K562 (cell line): Measurements from ENCODE around the gene METTL25B. TPM values are rescaled to one million over a fixed set of nuclear protein-coding genes. Genes with fewer than 3 reads are reported as not detected.

Experiments used
- CHD7 ChIP-seq: fragments of 200-600 bp; sonication (generic); IDR thresholded peaks from one replicate; pipeline ENCODE4 v1.6.1; 2012; ENCODE audit warnings: mild to moderate bottlenecking, low read depth, low read length, inconsistent platforms
- CUX1 ChIP-seq: fragments of 200-800 bp; sonication (Bioruptor generic); IDR thresholded peaks from 2 replicates; pipeline ENCODE4 v1.6.1; 2016; ENCODE audit warnings: missing genetic modification characterization, missing compliant biosample characterization
- HNRNPL ChIP-seq: fragments of 200-400 bp; formaldehyde crosslinking; IDR thresholded peaks from 2 replicates; pipeline ENCODE4 v1.6.1; 2017; ENCODE audit warnings: low read depth, mild to moderate bottlenecking, low read length
- MCM2 ChIP-seq: fragments of 450-650 bp; IDR thresholded peaks from 2 replicates; pipeline ENCODE4 v1.6.1; 2017; ENCODE audit warnings: low read depth, mild to moderate bottlenecking
- PCBP2 ChIP-seq: fragments of 200-400 bp; formaldehyde crosslinking; IDR thresholded peaks from 2 replicates; pipeline ENCODE4 v1.6.1; 2018; ENCODE audit warnings: low read length, low read depth, mild to moderate bottlenecking, moderate library complexity; ENCODE audit not compliant: poor library complexity, severe bottlenecking
- ZNF449 ChIP-seq: fragments of 250-450 bp; sonication (Bioruptor Pico); IDR thresholded peaks from 2 replicates; pipeline ENCODE4 v1.8.0; 2022; ENCODE audit warnings: moderate library complexity, mild to moderate bottlenecking, inconsistent platforms
- polyA plus RNA-seq, 8 experiments: library from polyadenylated mRNA; depleted of rRNA in 4 of 8; stranded (reverse) in 5 of 8; unstranded in 3 of 8; fragments of >200 nt; fragmentation: Nextera tagmentation in 2 of 8; fragmentation: Illumina TruSeq in 1 of 8; extraction: Ambion mirVana in 2 of 8; extraction: Trizol in 1 of 8; gene quantifications; 2 replicates each; pipeline versions ENCODE4 v1.2.1 to v1.2.3, GENCODE V29; 2011 to 2014; ENCODE audit warnings: inconsistent platforms in 1 of 8, missing spikeins in 1 of 8
- total RNA-seq, 7 experiments: library from RNA; depleted of rRNA in 6 of 7; stranded (reverse); fragments of >200 nt in 6 of 7; fragmentation: Illumina TruSeq in 2 of 7; extraction: Trizol in 2 of 7; gene quantifications; 2 replicates each; pipeline versions ENCODE4 v1.2.1 to v1.2.3, GENCODE V29; 2011 to 2021; ENCODE audit warnings: low replicate concordance in 1 of 7

METTL25B gene
- total and polyA plus RNA-seq, 9 of the 15 experiments (the other 6 are each of a cell fraction or from before 2014, with no cell fraction given): 7.7 to 48.3 (median 33.1) TPM

- TF ChIP-seq CHD7 (no peak), PCBP2 (no peak), CUX1 (CRISPR knock-in tag) (no peak), HNRNPL (no peak), MCM2 (no peak), ZNF449 (CRISPR knock-in tag) (no peak)
Measured at GRCh38 chr1:156727926-156728598, at the start of gene METTL25B (continued).
